ENCODE measurements around the gene HABP2.

The HABP2 gene

DNA sequence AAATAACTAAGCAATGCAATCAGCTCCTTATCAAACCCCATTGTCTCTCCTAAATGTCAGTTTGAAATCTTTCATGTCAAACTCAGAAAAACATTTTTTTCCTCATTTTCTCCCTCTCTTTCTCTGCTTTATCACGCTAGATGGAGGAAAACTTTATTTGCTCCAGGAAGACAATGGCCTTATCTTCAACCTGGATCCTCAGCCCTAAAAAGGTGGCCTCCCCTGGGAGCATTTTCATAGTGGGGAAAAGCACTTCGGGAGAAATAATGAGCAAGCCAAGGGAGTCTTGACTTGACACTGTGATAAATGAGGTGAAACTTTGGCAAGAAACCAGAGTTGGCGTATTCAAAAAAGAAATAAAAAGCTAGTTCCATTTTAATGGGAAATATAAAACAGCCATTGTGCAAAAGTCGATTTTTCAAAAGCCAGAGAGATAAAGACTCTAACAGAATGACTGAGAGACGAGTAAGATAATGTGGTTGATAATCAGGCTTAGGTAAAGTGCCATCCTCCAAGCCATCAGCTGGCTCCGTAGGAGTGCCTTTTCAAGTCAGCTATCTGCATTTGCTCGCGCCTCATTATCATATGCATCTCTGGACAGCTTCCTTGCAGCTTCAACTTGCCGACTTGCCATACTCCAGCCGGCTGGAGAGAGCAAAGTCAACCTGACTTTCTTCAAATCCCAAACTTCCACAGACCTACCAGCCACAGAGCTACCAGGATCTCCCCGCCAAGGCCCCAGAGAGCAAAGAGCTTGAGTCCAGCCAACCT lies 19.9 kb downstream of the HABP2 start:
- TF ChIP-seq, protein P1, sequence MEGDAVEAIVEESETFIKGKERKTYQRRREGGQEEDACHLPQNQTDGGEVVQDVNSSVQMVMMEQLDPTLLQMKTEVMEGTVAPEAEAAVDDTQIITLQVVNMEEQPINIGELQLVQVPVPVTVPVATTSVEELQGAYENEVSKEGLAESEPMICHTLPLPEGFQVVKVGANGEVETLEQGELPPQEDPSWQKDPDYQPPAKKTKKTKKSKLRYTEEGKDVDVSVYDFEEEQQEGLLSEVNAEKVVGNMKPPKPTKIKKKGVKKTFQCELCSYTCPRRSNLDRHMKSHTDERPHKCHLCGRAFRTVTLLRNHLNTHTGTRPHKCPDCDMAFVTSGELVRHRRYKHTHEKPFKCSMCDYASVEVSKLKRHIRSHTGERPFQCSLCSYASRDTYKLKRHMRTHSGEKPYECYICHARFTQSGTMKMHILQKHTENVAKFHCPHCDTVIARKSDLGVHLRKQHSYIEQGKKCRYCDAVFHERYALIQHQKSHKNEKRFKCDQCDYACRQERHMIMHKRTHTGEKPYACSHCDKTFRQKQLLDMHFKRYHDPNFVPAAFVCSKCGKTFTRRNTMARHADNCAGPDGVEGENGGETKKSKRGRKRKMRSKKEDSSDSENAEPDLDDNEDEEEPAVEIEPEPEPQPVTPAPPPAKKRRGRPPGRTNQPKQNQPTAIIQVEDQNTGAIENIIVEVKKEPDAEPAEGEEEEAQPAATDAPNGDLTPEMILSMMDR (conservative IDR thresholded peaks at IDR 0.05; ENCODE audit: low read depth, low read length): no peak
- H3K4me3 ChIP-seq (ENCODE audit: low read length): no peak overlapping the region
- DNase-seq (ENCODE audit: low read depth): no peak

DNA sequence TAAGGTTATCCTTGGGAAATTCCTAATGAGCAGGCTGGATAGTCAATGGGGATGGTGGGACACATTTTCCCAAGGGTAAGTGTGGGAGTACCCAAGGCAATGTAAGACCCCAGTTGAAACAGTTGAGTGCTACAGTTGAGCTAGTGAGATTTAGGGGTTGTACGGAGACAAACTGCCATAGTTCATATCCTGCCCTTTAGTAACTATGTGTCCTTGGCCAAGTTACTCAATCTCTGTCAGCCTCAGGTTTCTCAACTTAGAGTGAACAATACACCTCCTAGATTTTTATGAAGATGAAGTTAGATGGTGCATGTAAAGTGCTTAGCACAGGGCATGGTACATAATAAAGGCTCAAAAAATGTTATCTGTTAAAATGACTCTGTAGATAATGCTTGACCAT lies 20.5 kb downstream of the HABP2 start:
- no peak for DNase-seq (ENCODE audit: low read depth)
- TF ChIP-seq, protein P1 (conservative IDR thresholded peaks at IDR 0.05; ENCODE audit: low read depth, low read length): no peak

DNA sequence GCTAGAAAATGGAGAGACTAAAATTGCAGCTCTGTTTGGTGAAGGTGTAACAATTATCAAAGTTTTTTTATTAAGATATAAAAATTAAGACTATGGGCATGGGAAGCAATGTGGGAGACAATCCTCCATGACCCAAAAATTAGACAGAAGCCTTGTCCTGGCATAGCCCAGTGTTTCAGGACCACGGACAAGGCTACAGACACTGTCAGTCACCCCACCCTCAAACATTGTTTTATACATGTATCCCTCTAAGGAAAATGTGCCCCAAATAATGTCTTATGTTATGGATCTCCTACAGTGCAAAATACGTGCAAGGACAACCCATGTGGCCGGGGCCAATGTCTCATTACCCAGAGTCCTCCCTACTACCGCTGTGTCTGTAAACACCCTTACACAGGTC lies 24.0 kb downstream of the HABP2 start:
- TF ChIP-seq, protein P1 (conservative IDR thresholded peaks at IDR 0.05; ENCODE audit: low read depth, low read length): no peak
- DNase-seq (ENCODE audit: low read depth): no peak
- no peak overlapping the region for H3K4me3 ChIP-seq (ENCODE audit: low read length)

More for the DNA sequence above, 20.5 kb downstream of the HABP2 start:
- no peak overlapping the region for H3K4me3 ChIP-seq (ENCODE audit: low read length)

DNA sequence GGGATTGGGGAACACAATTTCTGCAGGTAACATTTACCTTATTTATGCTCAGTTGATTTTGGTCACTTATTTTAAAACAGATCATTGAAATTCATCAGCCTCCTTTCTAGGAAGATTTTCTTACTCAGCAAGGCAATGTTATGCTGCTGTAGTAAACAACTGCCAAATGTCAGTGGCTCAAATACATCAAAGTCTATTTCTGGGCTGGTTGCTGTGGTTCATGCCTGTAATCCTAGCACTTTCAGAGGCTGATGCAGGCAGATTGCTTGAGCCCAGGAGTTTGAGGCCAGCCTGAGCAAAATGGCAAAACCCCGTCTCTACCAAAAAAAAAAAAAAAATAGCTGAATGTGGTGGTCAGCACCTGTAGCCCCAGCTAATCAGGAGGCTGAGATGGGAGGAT lies 25.9 kb downstream of the HABP2 start:
- no peak for DNase-seq (ENCODE audit: low read depth)
- H3K4me3 ChIP-seq (ENCODE audit: low read length): no peak overlapping the region
- TF ChIP-seq, protein P1 (conservative IDR thresholded peaks at IDR 0.05; ENCODE audit: low read depth, low read length): no peak

DNA sequence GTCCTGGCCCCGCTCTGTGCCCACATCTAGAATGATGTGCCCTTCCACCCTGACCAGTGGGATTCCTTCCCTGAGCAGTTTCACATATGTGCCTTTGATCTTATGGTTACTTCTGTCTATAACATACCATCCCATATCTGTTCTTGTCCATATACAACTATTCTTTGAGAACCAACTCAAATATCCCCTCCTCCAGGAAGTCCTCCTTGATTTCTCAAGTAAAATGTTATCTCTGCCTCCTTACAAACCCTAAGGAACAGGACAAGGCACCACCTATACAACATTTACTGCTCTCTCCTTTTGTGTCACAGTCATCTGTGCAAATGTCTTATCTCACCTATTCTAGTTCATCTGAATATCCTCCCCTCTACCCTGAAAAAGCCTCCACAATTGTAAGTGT lies 28.2 kb downstream of the HABP2 start:
- TF ChIP-seq, protein P1 (conservative IDR thresholded peaks at IDR 0.05; ENCODE audit: low read depth, low read length): no peak
- no peak overlapping the region for H3K4me3 ChIP-seq (ENCODE audit: low read length)
- no peak for DNase-seq (ENCODE audit: low read depth)

DNA sequence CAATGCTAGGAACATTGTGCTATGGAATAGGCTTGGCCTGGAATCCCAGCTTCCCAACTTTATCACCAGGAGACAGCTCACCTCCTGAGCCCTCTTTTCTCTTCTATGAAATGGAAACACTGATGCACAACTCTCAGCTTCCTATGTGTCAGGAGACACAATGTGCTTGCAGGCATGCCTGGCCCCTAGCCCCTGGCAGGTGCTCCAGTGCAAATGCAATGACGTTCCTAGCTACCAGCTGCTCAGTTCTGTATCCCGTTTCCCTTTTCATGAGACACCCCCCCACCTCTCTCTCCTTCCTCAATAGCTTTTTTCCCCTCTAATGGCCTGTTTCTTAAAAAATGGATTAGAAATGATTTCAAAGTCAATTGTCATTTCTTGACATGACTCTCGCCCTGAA lies 30.7 kb downstream of the HABP2 start:
- H3K4me3 ChIP-seq (ENCODE audit: low read length): no peak overlapping the region
- no peak for DNase-seq (ENCODE audit: low read depth)
- TF ChIP-seq, protein P1 (conservative IDR thresholded peaks at IDR 0.05; ENCODE audit: low read depth, low read length): no peak

DNA sequence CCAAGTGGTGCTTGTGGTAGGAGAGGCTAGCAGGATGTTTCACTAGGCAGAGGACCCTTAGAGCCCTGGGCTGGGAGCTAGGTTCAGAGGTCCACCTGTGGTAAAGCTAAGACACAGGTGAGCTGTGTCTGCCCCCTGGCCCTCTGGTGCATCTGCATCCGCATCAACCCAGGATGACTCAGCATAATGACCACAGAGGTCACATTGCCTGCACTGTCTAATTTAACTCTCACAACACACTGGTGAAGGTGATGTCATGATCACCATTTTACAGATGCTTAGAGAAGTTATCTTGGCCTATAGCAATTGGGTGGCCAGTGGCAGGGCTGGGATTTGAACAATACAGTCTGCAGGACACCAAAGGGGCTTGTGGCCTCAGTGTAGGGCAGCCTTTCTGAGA lies 33.1 kb downstream of the HABP2 start:
- TF ChIP-seq, protein P1 (conservative IDR thresholded peaks at IDR 0.05; ENCODE audit: low read depth, low read length): no peak
- no peak for DNase-seq (ENCODE audit: low read depth)
- no peak overlapping the region for H3K4me3 ChIP-seq (ENCODE audit: low read length)
